ENCODE results near the gene GSDMA.
A peak's percentile ranks its signal among the peaks of the same experiment; 100 is the strongest.
"Not testable (repeated sequence)": the region's sequence is repeated elsewhere in the genome, so short reads cannot be mapped to it uniquely, and the experiment has no call there.

GSDMA gene

GRCh38 chr17:39981207-39981741 lies 18.5 kb downstream of the GSDMA start:
- Mint-ChIP-seq H3K9me3 (no peaks in the 10 kb centered on the region), H3K4me1 (peaks cover 26 to 37% of the 10 kb centered on the region in 2 donors), H3K4me3 (peak overlapping the region; percentile 92 to 95), H3K27me3 (no peaks in the 10 kb centered on the region), H3K27ac (peak overlapping the region; percentile 99), H3K36me3 (peaks cover 23 to 26% of the 10 kb centered on the region in 2 donors)
- DNase-seq = no peak
- ATAC-seq (replicated peaks) = no peak

GRCh38 chr17:39981766-39982375 lies 19.1 kb downstream of the GSDMA start:
- H3K4me3 Mint-ChIP-seq = peak overlapping the region; percentile 92 to 95
- H3K27ac Mint-ChIP-seq = peak overlapping the region; percentile 99
- H3K36me3 Mint-ChIP-seq = peaks cover 28 to 31% of the 10 kb centered on the region in 2 donors
- H3K4me1 Mint-ChIP-seq = peaks cover 26 to 40% of the 10 kb centered on the region in 2 donors
- no peaks in the 10 kb centered on the region for H3K27me3 Mint-ChIP-seq
- no peak for ATAC-seq (replicated peaks)
- no peaks in the 10 kb centered on the region for H3K9me3 Mint-ChIP-seq
- DNase-seq = no peak

GRCh38 chr17:39988206-39988810 lies 25.5 kb downstream of the GSDMA start:
- H3K9me3 Mint-ChIP-seq = no peaks in the 10 kb centered on the region
- H3K27me3 Mint-ChIP-seq = no peaks in the 10 kb centered on the region
- no peak overlapping the region for H3K27ac Mint-ChIP-seq
- ATAC-seq (replicated peaks) (no peak), DNase-seq (no peak)
- peaks cover 62 to 76% of the 10 kb centered on the region in 2 donors for H3K36me3 Mint-ChIP-seq
- H3K4me1 Mint-ChIP-seq = peaks cover 8 to 17% of the 10 kb centered on the region in 2 donors
- no peak overlapping the region for H3K4me3 Mint-ChIP-seq

GRCh38 chr17:39994448-39994847 lies 31.6 kb downstream of the GSDMA start:
- Mint-ChIP-seq H3K36me3 (peaks cover 59 to 82% of the 10 kb centered on the region in 2 donors), H3K27ac (no peak overlapping the region)

GRCh38 chr17:39995438-39995837 lies 32.6 kb downstream of the GSDMA start:
- H3K27me3 Mint-ChIP-seq = no peaks in the 10 kb centered on the region
- no peak for ATAC-seq (replicated peaks)
- H3K36me3 Mint-ChIP-seq = peaks cover 51 to 75% of the 10 kb centered on the region in 2 donors
- no peaks in the 10 kb centered on the region for H3K9me3 Mint-ChIP-seq
- H3K4me3 Mint-ChIP-seq = no peak overlapping the region
- DNase-seq = no peak
- no peak overlapping the region for H3K27ac Mint-ChIP-seq
- peaks cover 5 to 8% of the 10 kb centered on the region in 2 donors for H3K4me1 Mint-ChIP-seq

More at GRCh38 chr17:39994448-39994847, 31.6 kb downstream of the GSDMA start:
- no peaks in the 10 kb centered on the region for H3K27me3 Mint-ChIP-seq
- no peak for DNase-seq
- no peaks in the 10 kb centered on the region for H3K9me3 Mint-ChIP-seq
- ATAC-seq (replicated peaks) = no peak
- H3K4me1 Mint-ChIP-seq = peaks cover 5 to 8% of the 10 kb centered on the region in 2 donors
- H3K4me3 Mint-ChIP-seq = no peak overlapping the region

GRCh38 chr17:39996162-39996561 lies 33.4 kb downstream of the GSDMA start:
- Mint-ChIP-seq H3K9me3 (no peaks in the 10 kb centered on the region), H3K27ac (no peak overlapping the region), H3K27me3 (no peaks in the 10 kb centered on the region), H3K36me3 (peaks cover 46 to 69% of the 10 kb centered on the region in 2 donors), H3K4me1 (peaks cover 5 to 8% of the 10 kb centered on the region in 2 donors), H3K4me3 (no peak overlapping the region)
- ATAC-seq (replicated peaks) (no peak), DNase-seq (no peak)

- H3K27me3 Mint-ChIP-seq = no peaks in the 10 kb centered on the region
- peaks cover 46 to 63% of the 10 kb centered on the region in 2 donors for H3K36me3 Mint-ChIP-seq
- H3K4me3 Mint-ChIP-seq = no peak overlapping the region
- peaks cover 5 to 8% of the 10 kb centered on the region in 2 donors for H3K4me1 Mint-ChIP-seq
- DNase-seq = no peak
- H3K9me3 Mint-ChIP-seq = no peaks in the 10 kb centered on the region
- H3K27ac Mint-ChIP-seq = no peak overlapping the region
- ATAC-seq (replicated peaks) = no peak
Measured at GRCh38 chr17:39996800-39997199, 34.0 kb downstream of the GSDMA start.

- Mint-ChIP-seq H3K4me3 (no peak overlapping the region), H3K36me3 (peaks cover 45 to 58% of the 10 kb centered on the region in 2 donors), H3K9me3 (no peaks in the 10 kb centered on the region), H3K27me3 (no peaks in the 10 kb centered on the region), H3K4me1 (peaks cover 5 to 7% of the 10 kb centered on the region in 2 donors), H3K27ac (peak overlapping the region; percentile 42)
- DNase-seq (no peak), ATAC-seq (replicated peaks) (no peak)
Measured at GRCh38 chr17:39997543-39997942, 34.7 kb downstream of the GSDMA start.

GRCh38 chr17:39999067-39999466 lies 36.3 kb downstream of the GSDMA start:
- H3K4me3 Mint-ChIP-seq = no peak overlapping the region
- peaks cover 0 to 3% of the 10 kb centered on the region in 2 donors for H3K4me1 Mint-ChIP-seq
- no peaks in the 10 kb centered on the region for H3K9me3 Mint-ChIP-seq
- ATAC-seq (replicated peaks) (no peak), DNase-seq (no peak)
- H3K27ac Mint-ChIP-seq = peak overlapping the region; percentile 51
- peaks cover 30 to 42% of the 10 kb centered on the region in 2 donors for H3K36me3 Mint-ChIP-seq
- no peaks in the 10 kb centered on the region for H3K27me3 Mint-ChIP-seq

- peaks cover 19 to 31% of the 10 kb centered on the region in 2 donors for H3K36me3 Mint-ChIP-seq
- H3K27me3 Mint-ChIP-seq = no peaks in the 10 kb centered on the region
- H3K9me3 Mint-ChIP-seq = no peaks in the 10 kb centered on the region
- ATAC-seq (replicated peaks) (no peak), DNase-seq (no peak)
- H3K27ac Mint-ChIP-seq = no peak overlapping the region
- H3K4me1 Mint-ChIP-seq = peaks cover 0 to 3% of the 10 kb centered on the region in 2 donors
- no peak overlapping the region for H3K4me3 Mint-ChIP-seq
Measured at GRCh38 chr17:40000161-40000560, 37.4 kb downstream of the GSDMA start.

- not testable (repeated sequence) for H3K4me3 Mint-ChIP-seq; DNase-seq; H3K9me3 Mint-ChIP-seq; H3K27me3 Mint-ChIP-seq; H3K4me1 Mint-ChIP-seq; H3K27ac Mint-ChIP-seq; ATAC-seq (replicated peaks)
- H3K36me3 Mint-ChIP-seq = peaks cover 11 to 22% of the 10 kb centered on the region in 2 donors
Measured at GRCh38 chr17:40001335-40001734, 38.5 kb downstream of the GSDMA start.

- no peak for ATAC-seq (replicated peaks)
- H3K27ac Mint-ChIP-seq = no peak overlapping the region
- H3K9me3 Mint-ChIP-seq = no peaks in the 10 kb centered on the region
- DNase-seq = no peak
- no peaks in the 10 kb centered on the region for H3K4me1 Mint-ChIP-seq
- peaks cover 2 to 3% of the 10 kb centered on the region in 2 donors for H3K36me3 Mint-ChIP-seq
- H3K27me3 Mint-ChIP-seq = no peaks in the 10 kb centered on the region
- H3K4me3 Mint-ChIP-seq = no peak overlapping the region
Measured at GRCh38 chr17:40004072-40004471, 41.3 kb downstream of the GSDMA start.

- no peaks in the 10 kb centered on the region for H3K27me3 Mint-ChIP-seq
- no peaks in the 10 kb centered on the region for H3K4me1 Mint-ChIP-seq
- H3K9me3 Mint-ChIP-seq = no peaks in the 10 kb centered on the region
- no peak overlapping the region for H3K4me3 Mint-ChIP-seq
- H3K36me3 Mint-ChIP-seq = no peaks in the 10 kb centered on the region
- H3K27ac Mint-ChIP-seq = no peak overlapping the region
- DNase-seq (no peak), ATAC-seq (replicated peaks) (no peak)
Measured at GRCh38 chr17:40004712-40005111, 41.9 kb downstream of the GSDMA start.

- H3K27ac Mint-ChIP-seq = no peak overlapping the region
- no peaks in the 10 kb centered on the region for H3K27me3 Mint-ChIP-seq
- H3K4me1 Mint-ChIP-seq = no peaks in the 10 kb centered on the region
- no peak for ATAC-seq (replicated peaks)
- no peaks in the 10 kb centered on the region for H3K9me3 Mint-ChIP-seq
- DNase-seq = no peak
- H3K36me3 Mint-ChIP-seq = no peaks in the 10 kb centered on the region
- H3K4me3 Mint-ChIP-seq = no peak overlapping the region
Measured at GRCh38 chr17:40005520-40005919, 42.7 kb downstream of the GSDMA start.

GRCh38 chr17:40010946-40011500 lies 48.2 kb downstream of the GSDMA start:
- not testable (repeated sequence) for DNase-seq; H3K9me3 Mint-ChIP-seq; ATAC-seq (replicated peaks); H3K4me3 Mint-ChIP-seq; H3K27ac Mint-ChIP-seq; H3K27me3 Mint-ChIP-seq; H3K36me3 Mint-ChIP-seq; H3K4me1 Mint-ChIP-seq
